Liver (tissue), 9 donors: ENCODE data around the gene SLC41A1. TPM values are rescaled to one million over a fixed set of nuclear protein-coding genes. Genes with fewer than 3 reads are reported as not detected.

Experiments
- DNase-seq: peaks from one replicate; pipeline ENCODE4 v3.0.0-alpha.2; 2017; ENCODE audit warnings: low spot score
- H3K27ac ChIP-seq, 2 donors: one replicate each; pipeline ENCODE4 v1.7.0; 2013; ENCODE audit warnings: inconsistent platforms in 2 of 2, low read length in 2 of 2, control low read depth in 1 of 2, low read depth in 1 of 2, mild to moderate bottlenecking in 1 of 2
- H3K27me3 ChIP-seq, 4 donors: one replicate each; pipeline versions ENCODE4 v1.6.1 to v1.7.0; 2013; ENCODE audit warnings: low read length in 3 of 4, inconsistent platforms in 1 of 4, mild to moderate bottlenecking in 1 of 4, moderate library complexity in 1 of 4; ENCODE audit not compliant: control insufficient read depth in 4 of 4, insufficient read depth in 4 of 4
- H3K36me3 ChIP-seq, 4 donors: one replicate each; pipeline versions ENCODE4 v1.6.1 to v1.7.0; 2013; ENCODE audit warnings: low read length in 3 of 4, mild to moderate bottlenecking in 3 of 4, low read depth in 1 of 4, moderate library complexity in 1 of 4; ENCODE audit not compliant: control insufficient read depth in 4 of 4, insufficient read depth in 3 of 4
- H3K4me1 ChIP-seq, 4 donors: one replicate each; pipeline versions ENCODE4 v1.6.1 to v1.7.0; 2013; ENCODE audit warnings: low read length in 3 of 4, mild to moderate bottlenecking in 3 of 4, moderate library complexity in 1 of 4; ENCODE audit not compliant: control insufficient read depth in 4 of 4, insufficient read depth in 4 of 4
- H3K4me3 ChIP-seq, 3 donors: one replicate each; pipeline versions ENCODE4 v1.6.1 to v1.7.0; 2013; ENCODE audit warnings: low read length in 3 of 3, control low read depth in 1 of 3, low read depth in 1 of 3, mild to moderate bottlenecking in 1 of 3
- H3K9ac ChIP-seq, 2 donors: one replicate each; pipeline ENCODE4 v1.7.0; 2013; ENCODE audit warnings: low read length in 2 of 2, mild to moderate bottlenecking in 2 of 2, moderate library complexity in 2 of 2, control low read depth in 1 of 2, low read depth in 1 of 2
- H3K9me3 ChIP-seq, 4 donors: one replicate each; pipeline versions ENCODE4 v1.6.1 to v1.7.0; 2013; ENCODE audit warnings: low read length in 3 of 4; ENCODE audit not compliant: control insufficient read depth in 4 of 4
- ATF3 ChIP-seq: IDR thresholded peaks from 2 replicates; pipeline ENCODE4 v1.6.1; 2016; ENCODE audit warnings: antibody characterized with exemption
- CTCF ChIP-seq: fragments of 150-350 bp; IDR thresholded peaks from 2 replicates; pipeline ENCODE4 v1.5.1; 2017; ENCODE audit warnings: improper control_type of control experiment, low read depth, low read length; ENCODE audit not compliant: missing input control
- EGR1 ChIP-seq, 2 donors: IDR thresholded peaks; 2 replicates each; pipeline ENCODE4 v1.6.1; 2016 to 2018; ENCODE audit warnings: antibody characterized with exemption in 2 of 2, low read depth in 2 of 2
- FOXA1 ChIP-seq: IDR thresholded peaks from 2 replicates; pipeline ENCODE4 v1.6.1; 2016; ENCODE audit warnings: antibody characterized with exemption
- GABPA ChIP-seq, 2 donors: IDR thresholded peaks in 1 of 2; conservative IDR thresholded peaks in 1 of 2; 2 replicates each; pipeline ENCODE4 v1.6.1; 2016; ENCODE audit warnings: antibody characterized with exemption in 2 of 2, mild to moderate bottlenecking in 1 of 2, moderate library complexity in 1 of 2
- HNF4A ChIP-seq, 2 donors: conservative IDR thresholded peaks; 2 replicates each; pipeline ENCODE4 v1.6.1; 2016; ENCODE audit warnings: antibody characterized with exemption in 2 of 2, mild to moderate bottlenecking in 2 of 2
- HNF4G ChIP-seq: IDR thresholded peaks from 2 replicates; pipeline ENCODE4 v1.6.1; 2016; ENCODE audit warnings: antibody characterized with exemption
- JUND ChIP-seq, 2 donors: IDR thresholded peaks; 2 replicates each; pipeline ENCODE4 v1.6.1; 2016; ENCODE audit warnings: antibody characterized with exemption in 2 of 2
- MAX ChIP-seq: IDR thresholded peaks from 2 replicates; pipeline ENCODE4 v1.6.1; 2016; ENCODE audit warnings: antibody characterized with exemption
- NR2F2 ChIP-seq: IDR thresholded peaks from 2 replicates; pipeline ENCODE4 v1.6.1; 2016; ENCODE audit warnings: antibody characterized with exemption
- RAD21 ChIP-seq, 2 donors: IDR thresholded peaks; 2 replicates each; pipeline ENCODE4 v1.6.1; 2016; ENCODE audit warnings: antibody characterized with exemption in 2 of 2, mild to moderate bottlenecking in 2 of 2
- REST ChIP-seq: IDR thresholded peaks from 2 replicates; pipeline ENCODE4 v1.6.1; 2016; ENCODE audit warnings: antibody characterized with exemption, mild to moderate bottlenecking
- RXRA ChIP-seq, 2 donors: IDR thresholded peaks; 2 replicates each; pipeline ENCODE4 v1.6.1; 2017 to 2018; ENCODE audit warnings: antibody characterized with exemption in 2 of 2, mild to moderate bottlenecking in 1 of 2
- TAF1 ChIP-seq: conservative IDR thresholded peaks from 2 replicates; pipeline ENCODE4 v1.6.1; 2016; ENCODE audit warnings: antibody characterized with exemption, mild to moderate bottlenecking
- YY1 ChIP-seq: IDR thresholded peaks from 2 replicates; pipeline ENCODE4 v1.6.1; 2016; ENCODE audit warnings: antibody characterized with exemption, mild to moderate bottlenecking
- ZBTB33 ChIP-seq: IDR thresholded peaks from 2 replicates; pipeline ENCODE4 v1.6.1; 2016; ENCODE audit warnings: antibody characterized with exemption
- WGBS: extraction: QIAGEN DNeasy Blood & Tissue Kit; methylation state at CpG from one replicate; pipeline ENCODE4 v1.1.7; 2013; 5-methylcytosine and 5-hydroxymethylcytosine counted together
- polyA plus RNA-seq, 2 donors: library from polyadenylated mRNA; stranded (reverse) in 1 of 2; unstranded in 1 of 2; fragments of 200-250 nt in 1 of 2; fragments of >200 nt in 1 of 2; fragmentation: Nextera tagmentation in 1 of 2; extraction: Ambion mirVana in 1 of 2; gene quantifications; one replicate each; pipeline versions ENCODE4 v1.2.1 to v1.2.3, GENCODE V29; 2013 to 2015
- total RNA-seq, 2 donors: library from RNA; depleted of rRNA; stranded (reverse); fragments of >200 nt; gene quantifications; one replicate each; pipeline ENCODE4 v1.2.3, GENCODE V29; 2014
- donor health status: healthy.
- donor health status: healthy.
- donor health status: healthy.
- donor health status: healthy.
- donor health status: healthy.

SLC41A1 gene
- total and polyA plus RNA-seq, 4 donors = 2.6 to 9.1 (median 4.1) TPM

GRCh38 chr1:205798577-205798976, 14.4 kb downstream of the SLC41A1 start:
- H3K9ac ChIP-seq = no peak overlapping the region
- no peak for DNase-seq
- H3K4me3 ChIP-seq = no peak overlapping the region
- WGBS = 87% methylated on average over 5 of the region's 5 CpGs
- peaks cover 0 to 20% (median 5%) of the 10 kb centered on the region in 4 donors for H3K36me3 ChIP-seq
- no peaks in the 10 kb centered on the region for H3K9me3 ChIP-seq
- no peak for TF ChIP-seq EGR1 (IDR thresholded peaks at IDR 0.05; ENCODE audit: low read depth in 2 of 2)
- TF ChIP-seq FOXA1 = no peak
- no peak for TF ChIP-seq HNF4A (conservative IDR thresholded peaks at IDR 0.05)
- TF ChIP-seq HNF4G = no peak
- no peak for TF ChIP-seq YY1
- TF ChIP-seq NR2F2 = no peak
- no peak for TF ChIP-seq MAX
- TF ChIP-seq JUND (IDR thresholded peaks at IDR 0.05) = no peak
- no peak for TF ChIP-seq REST
- TF ChIP-seq RXRA (IDR thresholded peaks at IDR 0.05) = no peak
- TF ChIP-seq ZBTB33 = no peak
- no peak for TF ChIP-seq TAF1
- no peak for TF ChIP-seq CTCF
- no peak for TF ChIP-seq ATF3
- TF ChIP-seq GABPA (IDR thresholded peaks at IDR 0.05 in 1 of 2, conservative IDR thresholded peaks at IDR 0.05 in 1 of 2) = no peak
- no peaks in the 10 kb centered on the region for H3K27me3 ChIP-seq
- H3K4me1 ChIP-seq = no peaks in the 10 kb centered on the region
- H3K27ac ChIP-seq = no peak overlapping the region

GRCh38 chr1:205797168-205797567, 15.8 kb downstream of the SLC41A1 start:
- H3K27ac ChIP-seq = no peak overlapping the region
- H3K36me3 ChIP-seq = peaks cover 0 to 25% (median 7%) of the 10 kb centered on the region in 4 donors
- no peak for TF ChIP-seq ZBTB33
- no peak for TF ChIP-seq HNF4G
- no peak for TF ChIP-seq NR2F2
- no peak for TF ChIP-seq REST
- no peak for TF ChIP-seq MAX
- TF ChIP-seq ATF3 = no peak
- TF ChIP-seq YY1 = no peak
- no peak for TF ChIP-seq FOXA1
- no peak for TF ChIP-seq RAD21 (IDR thresholded peaks at IDR 0.05)
- TF ChIP-seq JUND (IDR thresholded peaks at IDR 0.05) = no peak
- H3K27me3 ChIP-seq = no peaks in the 10 kb centered on the region
- WGBS = 95% methylated on average over 2 of the region's 2 CpGs
- DNase-seq = no peak
- no peaks in the 10 kb centered on the region for H3K9me3 ChIP-seq
- H3K4me3 ChIP-seq = no peak overlapping the region
- H3K4me1 ChIP-seq = no peaks in the 10 kb centered on the region
- H3K9ac ChIP-seq = no peak overlapping the region
